ENCODE measurements around the gene ZC3H4. TPM values are rescaled to one million over a fixed set of nuclear protein-coding genes. Genes with fewer than 3 reads are reported as not detected.

ZC3H4 gene
- polyA plus RNA-seq, 2 donors = 8.4 to 13.5 TPM

- peaks cover 21 to 47% of the 10 kb centered on the region in 2 donors for H3K36me3 ChIP-seq (ENCODE audit: control insufficient read depth in 2 of 2, insufficient read depth in 2 of 2, low read length in 1 of 2)
- H3K4me1 ChIP-seq (ENCODE audit: control insufficient read depth in 2 of 2, insufficient read depth in 2 of 2, low read length in 1 of 2) = no peaks in the 10 kb centered on the region
Observed at GRCh38 chr19:47075179-47075810, 38.3 kb downstream of the ZC3H4 start.

GRCh38 chr19:47074621-47075020, 39.0 kb downstream of the ZC3H4 start:
- 85 to 89% methylated on average over 9 of the region's 9 CpGs for WGBS, 2 donors
- Histone ChIP-seq H3K27ac (ENCODE audit: low read depth in 2 of 2, low read length in 1 of 2) (no peak overlapping the region), H3K36me3 (ENCODE audit: control insufficient read depth in 2 of 2, insufficient read depth in 2 of 2, low read length in 1 of 2) (peaks cover 23 to 51% of the 10 kb centered on the region in 2 donors)

More at GRCh38 chr19:47075179-47075810, 38.3 kb downstream of the ZC3H4 start:
- Histone ChIP-seq H3K9me3 (ENCODE audit: control insufficient read depth in 2 of 2, insufficient read depth in 1 of 2, low read depth in 1 of 2, low read length in 1 of 2) (no peaks in the 10 kb centered on the region), H3K27ac (ENCODE audit: low read depth in 2 of 2, low read length in 1 of 2) (no peak overlapping the region), H3K4me3 (ENCODE audit: low read depth in 1 of 2, low read length in 2 of 2) (no peak overlapping the region), H3K27me3 (ENCODE audit: control insufficient read depth in 1 of 2, insufficient read depth in 2 of 2, low read length in 2 of 2) (no peaks in the 10 kb centered on the region)
- 82 to 86% methylated on average over 15 of the region's 15 CpGs for WGBS, 2 donors

GRCh38 chr19:47073574-47073973, 40.0 kb downstream of the ZC3H4 start:
- no peak overlapping the region for H3K27ac ChIP-seq (ENCODE audit: low read depth in 2 of 2, low read length in 1 of 2)
- H3K9me3 ChIP-seq (ENCODE audit: control insufficient read depth in 2 of 2, insufficient read depth in 1 of 2, low read depth in 1 of 2, low read length in 1 of 2) = no peaks in the 10 kb centered on the region
- H3K4me1 ChIP-seq (ENCODE audit: control insufficient read depth in 2 of 2, insufficient read depth in 2 of 2, low read length in 1 of 2) = no peaks in the 10 kb centered on the region
- H3K36me3 ChIP-seq (ENCODE audit: control insufficient read depth in 2 of 2, insufficient read depth in 2 of 2, low read length in 1 of 2) = peaks cover 24 to 58% of the 10 kb centered on the region in 2 donors
- WGBS, 2 donors = 91 to 95% methylated on average over 10 of the region's 10 CpGs
- no peaks in the 10 kb centered on the region for H3K27me3 ChIP-seq (ENCODE audit: control insufficient read depth in 1 of 2, insufficient read depth in 2 of 2, low read length in 2 of 2)
- no peak overlapping the region for H3K4me3 ChIP-seq (ENCODE audit: low read depth in 1 of 2, low read length in 2 of 2)

More at GRCh38 chr19:47074621-47075020, 39.0 kb downstream of the ZC3H4 start:
- no peak overlapping the region for H3K4me3 ChIP-seq (ENCODE audit: low read depth in 1 of 2, low read length in 2 of 2)
- no peaks in the 10 kb centered on the region for H3K27me3 ChIP-seq (ENCODE audit: control insufficient read depth in 1 of 2, insufficient read depth in 2 of 2, low read length in 2 of 2)
- H3K9me3 ChIP-seq (ENCODE audit: control insufficient read depth in 2 of 2, insufficient read depth in 1 of 2, low read depth in 1 of 2, low read length in 1 of 2) = no peaks in the 10 kb centered on the region
- no peaks in the 10 kb centered on the region for H3K4me1 ChIP-seq (ENCODE audit: control insufficient read depth in 2 of 2, insufficient read depth in 2 of 2, low read length in 1 of 2)

GRCh38 chr19:47072323-47072722, 41.3 kb downstream of the ZC3H4 start:
- WGBS, 2 donors = 89 to 90% methylated on average over 14 to 17 of the region's 17 CpGs
- Histone ChIP-seq H3K4me1 (ENCODE audit: control insufficient read depth in 2 of 2, insufficient read depth in 2 of 2, low read length in 1 of 2) (no peaks in the 10 kb centered on the region), H3K27ac (ENCODE audit: low read depth in 2 of 2, low read length in 1 of 2) (no peak overlapping the region), H3K4me3 (ENCODE audit: low read depth in 1 of 2, low read length in 2 of 2) (no peak overlapping the region), H3K36me3 (ENCODE audit: control insufficient read depth in 2 of 2, insufficient read depth in 2 of 2, low read length in 1 of 2) (peaks cover 24 to 67% of the 10 kb centered on the region in 2 donors), H3K27me3 (ENCODE audit: control insufficient read depth in 1 of 2, insufficient read depth in 2 of 2, low read length in 2 of 2) (no peaks in the 10 kb centered on the region), H3K9me3 (ENCODE audit: control insufficient read depth in 2 of 2, insufficient read depth in 1 of 2, low read depth in 1 of 2, low read length in 1 of 2) (no peaks in the 10 kb centered on the region)

GRCh38 chr19:47071731-47072130, 41.8 kb downstream of the ZC3H4 start:
- H3K4me1 ChIP-seq (ENCODE audit: control insufficient read depth in 2 of 2, insufficient read depth in 2 of 2, low read length in 1 of 2) = no peaks in the 10 kb centered on the region
- H3K27me3 ChIP-seq (ENCODE audit: control insufficient read depth in 1 of 2, insufficient read depth in 2 of 2, low read length in 2 of 2) = no peaks in the 10 kb centered on the region
- H3K9me3 ChIP-seq (ENCODE audit: control insufficient read depth in 2 of 2, insufficient read depth in 1 of 2, low read depth in 1 of 2, low read length in 1 of 2) = no peaks in the 10 kb centered on the region
- no peak overlapping the region for H3K4me3 ChIP-seq (ENCODE audit: low read depth in 1 of 2, low read length in 2 of 2)
- no peak overlapping the region for H3K27ac ChIP-seq (ENCODE audit: low read depth in 2 of 2, low read length in 1 of 2)
- 81% methylated on average over 12 of the region's 12 CpGs for WGBS, 2 donors
- peaks cover 24 to 73% of the 10 kb centered on the region in 2 donors for H3K36me3 ChIP-seq (ENCODE audit: control insufficient read depth in 2 of 2, insufficient read depth in 2 of 2, low read length in 1 of 2)

DNA sequence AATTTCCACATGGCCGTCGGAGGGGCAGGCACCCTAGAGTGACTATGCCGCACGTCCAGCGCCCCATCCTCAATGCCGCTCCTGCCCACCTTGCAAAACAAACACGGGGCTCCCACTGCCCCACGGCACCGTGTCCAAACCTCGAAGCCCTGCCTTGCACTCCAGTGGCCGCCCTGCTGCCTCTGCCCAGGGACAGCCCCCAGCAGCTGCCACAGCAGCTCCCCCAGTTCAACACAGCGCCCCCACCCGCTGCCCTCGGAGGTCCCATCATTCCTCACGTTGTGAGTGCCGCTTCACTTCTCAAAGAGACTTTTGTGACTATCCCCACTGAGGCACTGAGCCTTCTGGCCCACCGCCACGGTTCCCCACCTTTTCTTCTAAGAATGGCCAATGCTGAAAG, 42.8 kb downstream of the ZC3H4 start:
- 87 to 91% methylated on average over 18 of the region's 18 CpGs for WGBS, 2 donors
- Histone ChIP-seq H3K27ac (ENCODE audit: low read depth in 2 of 2, low read length in 1 of 2) (no peak overlapping the region), H3K4me3 (ENCODE audit: low read depth in 1 of 2, low read length in 2 of 2) (no peak overlapping the region), H3K27me3 (ENCODE audit: control insufficient read depth in 1 of 2, insufficient read depth in 2 of 2, low read length in 2 of 2) (no peaks in the 10 kb centered on the region), H3K36me3 (ENCODE audit: control insufficient read depth in 2 of 2, insufficient read depth in 2 of 2, low read length in 1 of 2) (peaks cover 31 to 75% of the 10 kb centered on the region in 2 donors), H3K9me3 (ENCODE audit: control insufficient read depth in 2 of 2, insufficient read depth in 1 of 2, low read depth in 1 of 2, low read length in 1 of 2) (no peaks in the 10 kb centered on the region), H3K4me1 (ENCODE audit: control insufficient read depth in 2 of 2, insufficient read depth in 2 of 2, low read length in 1 of 2) (no peaks in the 10 kb centered on the region)

- Histone ChIP-seq H3K4me3 (ENCODE audit: low read depth in 1 of 2, low read length in 2 of 2) (no peak overlapping the region), H3K36me3 (ENCODE audit: control insufficient read depth in 2 of 2, insufficient read depth in 2 of 2, low read length in 1 of 2) (peaks cover 26 to 75% of the 10 kb centered on the region in 2 donors), H3K27ac (ENCODE audit: low read depth in 2 of 2, low read length in 1 of 2) (no peak overlapping the region), H3K4me1 (ENCODE audit: control insufficient read depth in 2 of 2, insufficient read depth in 2 of 2, low read length in 1 of 2) (no peaks in the 10 kb centered on the region), H3K9me3 (ENCODE audit: control insufficient read depth in 2 of 2, insufficient read depth in 1 of 2, low read depth in 1 of 2, low read length in 1 of 2) (no peaks in the 10 kb centered on the region), H3K27me3 (ENCODE audit: control insufficient read depth in 1 of 2, insufficient read depth in 2 of 2, low read length in 2 of 2) (no peaks in the 10 kb centered on the region)
- 78 to 84% methylated on average over 15 of the region's 15 CpGs for WGBS, 2 donors
Observed at GRCh38 chr19:47069795-47070194, 43.8 kb downstream of the ZC3H4 start.

DNA sequence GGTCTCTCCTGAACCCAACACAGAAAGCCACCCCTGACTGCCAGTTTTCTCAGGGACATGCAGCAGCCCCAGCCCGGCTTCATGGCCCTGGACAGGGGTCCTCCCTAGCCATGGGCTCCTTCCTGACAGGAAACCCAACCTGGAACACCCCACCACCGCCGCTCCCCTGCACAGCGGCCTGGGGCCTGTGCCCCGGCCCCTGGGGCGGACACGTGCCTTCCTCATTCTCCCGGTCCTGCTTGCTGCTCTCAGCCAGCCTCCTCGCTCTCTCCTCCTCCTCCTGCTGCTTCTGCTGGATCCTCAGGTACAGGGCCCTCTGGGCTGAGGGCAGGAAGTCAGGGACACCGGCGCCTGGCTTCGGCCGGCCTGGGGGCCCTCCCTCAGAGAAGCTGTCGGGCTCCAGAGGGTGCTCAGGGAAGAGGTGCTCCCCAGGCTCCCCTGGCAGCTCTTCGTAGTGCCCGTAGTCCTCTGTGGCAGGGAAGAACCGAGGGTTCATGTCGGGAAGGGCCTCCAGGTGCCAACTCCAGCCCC, 44.6 kb downstream of the ZC3H4 start:
- Histone ChIP-seq H3K36me3 (ENCODE audit: control insufficient read depth in 2 of 2, insufficient read depth in 2 of 2, low read length in 1 of 2) (peaks cover 19 to 72% of the 10 kb centered on the region in 2 donors), H3K27me3 (ENCODE audit: control insufficient read depth in 1 of 2, insufficient read depth in 2 of 2, low read length in 2 of 2) (no peaks in the 10 kb centered on the region), H3K9me3 (ENCODE audit: control insufficient read depth in 2 of 2, insufficient read depth in 1 of 2, low read depth in 1 of 2, low read length in 1 of 2) (no peaks in the 10 kb centered on the region), H3K4me1 (ENCODE audit: control insufficient read depth in 2 of 2, insufficient read depth in 2 of 2, low read length in 1 of 2) (no peaks in the 10 kb centered on the region), H3K27ac (ENCODE audit: low read depth in 2 of 2, low read length in 1 of 2) (no peak overlapping the region), H3K4me3 (ENCODE audit: low read depth in 1 of 2, low read length in 2 of 2) (no peak overlapping the region)
- 90 to 91% methylated on average over 18 of the region's 18 CpGs for WGBS, 2 donors

GRCh38 chr19:47068246-47068645, 45.3 kb downstream of the ZC3H4 start:
- WGBS, 2 donors = 88 to 90% methylated on average over 6 to 8 of the region's 8 CpGs
- Histone ChIP-seq H3K27ac (ENCODE audit: low read depth in 2 of 2, low read length in 1 of 2) (no peak overlapping the region), H3K36me3 (ENCODE audit: control insufficient read depth in 2 of 2, insufficient read depth in 2 of 2, low read length in 1 of 2) (peaks cover 19 to 74% of the 10 kb centered on the region in 2 donors)

More at GRCh38 chr19:47068246-47068645, 45.3 kb downstream of the ZC3H4 start:
- Histone ChIP-seq H3K4me3 (ENCODE audit: low read depth in 1 of 2, low read length in 2 of 2) (no peak overlapping the region), H3K9me3 (ENCODE audit: control insufficient read depth in 2 of 2, insufficient read depth in 1 of 2, low read depth in 1 of 2, low read length in 1 of 2) (no peaks in the 10 kb centered on the region), H3K4me1 (ENCODE audit: control insufficient read depth in 2 of 2, insufficient read depth in 2 of 2, low read length in 1 of 2) (no peaks in the 10 kb centered on the region), H3K27me3 (ENCODE audit: control insufficient read depth in 1 of 2, insufficient read depth in 2 of 2, low read length in 2 of 2) (no peaks in the 10 kb centered on the region)
